Panc1 (cell line): ENCODE data around the gene PDE9A. TPM values are rescaled to one million over a fixed set of nuclear protein-coding genes. Genes with fewer than 3 reads are reported as not detected.

Source experiments
- ATAC-seq: fragments of 200-7000 bp; cut with Tn5 transposase; 2 replicates; pipeline ENCODE4 v1.9.1; 2020; ENCODE audit warnings: mild to moderate bottlenecking, moderate library complexity
- BruUV-seq: library from RNA; stranded (reverse); fragments of 400-500 nt; replicated peaks from 2 replicates; lab custom pipeline; 2021; lab: Mats Ljungman, UMichigan
- CTCF ChIA-PET: fragments of 300-600 bp; sonication (Branson Sonifier 250); formaldehyde crosslinking; loops from one replicate; lab custom pipeline; 2022; ENCODE audit warnings: antibody characterized with exemption; lab: Charles Lee
- POLR2A ChIA-PET: fragments of 300-600 bp; sonication (Branson Sonifier 250); formaldehyde crosslinking; loops from one replicate; lab custom pipeline; 2022; ENCODE audit warnings: antibody characterized with exemption; lab: Charles Lee
- DNase-seq: peaks from one replicate; pipeline ENCODE4 v3.0.0-alpha.2; 2010; ENCODE audit warnings: low read depth, low spot score
- H3K27ac ChIP-seq: 2 replicates; pipeline ENCODE4 v1.5.1; 2011; ENCODE audit warnings: mild to moderate bottlenecking, low read length, inconsistent platforms
- H3K27me3 ChIP-seq: fragments of 200-500 bp; sonication (Bioruptor generic); 2 replicates; pipeline ENCODE4 v1.6.0; 2014; ENCODE audit warnings: low read length, inconsistent platforms; ENCODE audit not compliant: control insufficient read depth, insufficient read depth
- H3K36me3 ChIP-seq: fragments of 200-500 bp; sonication (Bioruptor generic); 2 replicates; pipeline ENCODE4 v1.5.1; 2014; ENCODE audit warnings: inconsistent platforms, mild to moderate bottlenecking, low read length, moderate library complexity; ENCODE audit not compliant: control insufficient read depth, insufficient read depth
- H3K4me1 ChIP-seq: 2 replicates; pipeline ENCODE4 v1.5.1; 2011; ENCODE audit warnings: inconsistent platforms, mild to moderate bottlenecking, low read length, moderate library complexity; ENCODE audit not compliant: control insufficient read depth, insufficient read depth
- H3K4me3 ChIP-seq, 2 experiments: 2 replicates each; pipeline ENCODE4 v1.5.1; 2011 to 2012; ENCODE audit warnings: low read depth in 2 of 2, low read length in 2 of 2, mild to moderate bottlenecking in 2 of 2, inconsistent platforms in 1 of 2, moderate library complexity in 1 of 2
- H3K9me3 ChIP-seq: fragments of 200-500 bp; sonication (Bioruptor generic); 2 replicates; pipeline ENCODE4 v1.5.1; 2014; ENCODE audit warnings: low read depth, mild to moderate bottlenecking, inconsistent platforms, low read length, moderate library complexity; ENCODE audit not compliant: control insufficient read depth, insufficient read depth
- POLR2AphosphoS5 ChIP-seq: IDR thresholded peaks from 2 replicates; pipeline ENCODE4 v1.6.1; 2012; ENCODE audit warnings: mild to moderate bottlenecking, low read depth, low read length, moderate library complexity
- SIN3A ChIP-seq: IDR thresholded peaks from 2 replicates; pipeline ENCODE4 v1.6.1; 2012; ENCODE audit warnings: low read depth, mild to moderate bottlenecking, low read length, moderate library complexity, borderline replicate concordance; ENCODE audit not compliant: insufficient read depth
- TCF7L2 ChIP-seq: IDR thresholded peaks from 2 replicates; pipeline ENCODE4 v1.6.1; 2011; ENCODE audit warnings: mild to moderate bottlenecking, low read depth, low read length, inconsistent platforms
- in situ Hi-C: cut with HindIII; loops from 2 replicates; pipeline ENCODE4 v1.10.0; 2016; ENCODE audit warnings: low sequenced_read_pairs, low pct_unique_long_range_greater_than_20kb
- intact Hi-C: fragments of 100-400 bp; cut with micrococcal nuclease; formaldehyde crosslinking; loops from one replicate; pipeline ENCODE4 v1.10.0; 2022; ENCODE audit not compliant: unreplicated experiment
- total RNA-seq: library from RNA; stranded (reverse); gene quantifications from one replicate; pipeline ENCODE4 v1.2.1, GENCODE V29; 2021; ENCODE audit not compliant: unreplicated experiment
- TF ChIP-seq, protein P1 (sequence below), 2 experiments: IDR thresholded peaks; 2 replicates each; pipeline ENCODE4 v1.6.1; 2011 to 2012; ENCODE audit warnings: low read depth in 2 of 2, control low read depth in 1 of 2, low read length in 1 of 2, mild to moderate bottlenecking in 1 of 2, moderate library complexity in 1 of 2; ENCODE audit not compliant: insufficient read depth in 1 of 2
- TF ChIP-seq, protein P2 (sequence below): fragments of 450-650 bp; IDR thresholded peaks from 2 replicates; pipeline ENCODE4 v1.5.1; 2017; ENCODE audit warnings: mild to moderate bottlenecking

Gene PDE9A
- total RNA-seq, 1 experiment from 2014 or later, result 0.72 TPM

DNA sequence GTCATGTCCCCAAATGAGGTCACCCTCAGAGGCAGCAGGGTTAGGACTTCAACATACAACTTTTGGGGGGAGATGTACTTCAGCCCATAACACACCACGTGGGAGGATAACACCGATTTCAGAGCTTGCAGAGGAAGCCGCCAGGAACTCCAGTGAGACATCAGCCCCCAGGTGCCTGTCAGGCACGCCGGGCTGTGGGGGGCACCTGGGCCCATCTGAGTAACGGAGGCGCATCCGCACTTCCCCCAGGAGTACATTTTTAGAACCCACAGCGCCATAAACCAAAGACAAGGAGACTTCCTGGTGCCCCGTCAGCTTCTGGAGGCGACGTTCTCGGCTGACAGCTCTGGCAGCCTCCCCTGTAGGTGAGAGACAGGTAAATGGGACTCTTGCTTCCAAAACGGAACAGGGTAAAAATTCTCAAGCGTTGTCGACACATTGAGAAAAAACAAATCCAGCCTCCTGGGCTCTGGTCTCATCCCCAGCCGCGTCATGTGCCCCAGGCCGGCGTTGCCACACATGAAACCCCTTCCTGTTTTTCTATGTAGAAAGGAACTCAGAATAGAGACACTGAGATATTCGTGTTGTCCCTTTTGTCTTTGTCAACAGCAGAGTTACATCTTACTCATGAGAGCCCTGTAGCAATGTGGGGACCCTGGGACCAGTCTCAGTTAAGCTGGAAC lies 93.3 kb downstream of the PDE9A start:
- ChIA-PET POLR2A (no interaction called here), CTCF (no interaction called here)
- Histone ChIP-seq H3K9me3 (no peaks in the 10 kb centered on the region), H3K27ac (no peak overlapping the region), H3K36me3 (no peaks in the 10 kb centered on the region), H3K4me3 (no peak overlapping the region), H3K27me3 (no peaks in the 10 kb centered on the region), H3K4me1 (no peaks in the 10 kb centered on the region)
- ATAC-seq (no peak), DNase-seq (no peak)
- BruUV-seq, result no TSS peak
- in situ Hi-C loops (no loop called here), intact Hi-C loops (no loop called here)
- TF ChIP-seq, protein P1, sequence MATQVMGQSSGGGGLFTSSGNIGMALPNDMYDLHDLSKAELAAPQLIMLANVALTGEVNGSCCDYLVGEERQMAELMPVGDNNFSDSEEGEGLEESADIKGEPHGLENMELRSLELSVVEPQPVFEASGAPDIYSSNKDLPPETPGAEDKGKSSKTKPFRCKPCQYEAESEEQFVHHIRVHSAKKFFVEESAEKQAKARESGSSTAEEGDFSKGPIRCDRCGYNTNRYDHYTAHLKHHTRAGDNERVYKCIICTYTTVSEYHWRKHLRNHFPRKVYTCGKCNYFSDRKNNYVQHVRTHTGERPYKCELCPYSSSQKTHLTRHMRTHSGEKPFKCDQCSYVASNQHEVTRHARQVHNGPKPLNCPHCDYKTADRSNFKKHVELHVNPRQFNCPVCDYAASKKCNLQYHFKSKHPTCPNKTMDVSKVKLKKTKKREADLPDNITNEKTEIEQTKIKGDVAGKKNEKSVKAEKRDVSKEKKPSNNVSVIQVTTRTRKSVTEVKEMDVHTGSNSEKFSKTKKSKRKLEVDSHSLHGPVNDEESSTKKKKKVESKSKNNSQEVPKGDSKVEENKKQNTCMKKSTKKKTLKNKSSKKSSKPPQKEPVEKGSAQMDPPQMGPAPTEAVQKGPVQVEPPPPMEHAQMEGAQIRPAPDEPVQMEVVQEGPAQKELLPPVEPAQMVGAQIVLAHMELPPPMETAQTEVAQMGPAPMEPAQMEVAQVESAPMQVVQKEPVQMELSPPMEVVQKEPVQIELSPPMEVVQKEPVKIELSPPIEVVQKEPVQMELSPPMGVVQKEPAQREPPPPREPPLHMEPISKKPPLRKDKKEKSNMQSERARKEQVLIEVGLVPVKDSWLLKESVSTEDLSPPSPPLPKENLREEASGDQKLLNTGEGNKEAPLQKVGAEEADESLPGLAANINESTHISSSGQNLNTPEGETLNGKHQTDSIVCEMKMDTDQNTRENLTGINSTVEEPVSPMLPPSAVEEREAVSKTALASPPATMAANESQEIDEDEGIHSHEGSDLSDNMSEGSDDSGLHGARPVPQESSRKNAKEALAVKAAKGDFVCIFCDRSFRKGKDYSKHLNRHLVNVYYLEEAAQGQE (IDR thresholded peaks at IDR 0.05; ENCODE audit: insufficient read depth in 1 of 2, low read depth in 2 of 2, low read length in 1 of 2), result no peak
- TF ChIP-seq, protein P2, sequence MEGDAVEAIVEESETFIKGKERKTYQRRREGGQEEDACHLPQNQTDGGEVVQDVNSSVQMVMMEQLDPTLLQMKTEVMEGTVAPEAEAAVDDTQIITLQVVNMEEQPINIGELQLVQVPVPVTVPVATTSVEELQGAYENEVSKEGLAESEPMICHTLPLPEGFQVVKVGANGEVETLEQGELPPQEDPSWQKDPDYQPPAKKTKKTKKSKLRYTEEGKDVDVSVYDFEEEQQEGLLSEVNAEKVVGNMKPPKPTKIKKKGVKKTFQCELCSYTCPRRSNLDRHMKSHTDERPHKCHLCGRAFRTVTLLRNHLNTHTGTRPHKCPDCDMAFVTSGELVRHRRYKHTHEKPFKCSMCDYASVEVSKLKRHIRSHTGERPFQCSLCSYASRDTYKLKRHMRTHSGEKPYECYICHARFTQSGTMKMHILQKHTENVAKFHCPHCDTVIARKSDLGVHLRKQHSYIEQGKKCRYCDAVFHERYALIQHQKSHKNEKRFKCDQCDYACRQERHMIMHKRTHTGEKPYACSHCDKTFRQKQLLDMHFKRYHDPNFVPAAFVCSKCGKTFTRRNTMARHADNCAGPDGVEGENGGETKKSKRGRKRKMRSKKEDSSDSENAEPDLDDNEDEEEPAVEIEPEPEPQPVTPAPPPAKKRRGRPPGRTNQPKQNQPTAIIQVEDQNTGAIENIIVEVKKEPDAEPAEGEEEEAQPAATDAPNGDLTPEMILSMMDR, result no peak
- no peak for TF ChIP-seq SIN3A
- TF ChIP-seq TCF7L2, result no peak
- no peak for TF ChIP-seq POLR2AphosphoS5

DNA sequence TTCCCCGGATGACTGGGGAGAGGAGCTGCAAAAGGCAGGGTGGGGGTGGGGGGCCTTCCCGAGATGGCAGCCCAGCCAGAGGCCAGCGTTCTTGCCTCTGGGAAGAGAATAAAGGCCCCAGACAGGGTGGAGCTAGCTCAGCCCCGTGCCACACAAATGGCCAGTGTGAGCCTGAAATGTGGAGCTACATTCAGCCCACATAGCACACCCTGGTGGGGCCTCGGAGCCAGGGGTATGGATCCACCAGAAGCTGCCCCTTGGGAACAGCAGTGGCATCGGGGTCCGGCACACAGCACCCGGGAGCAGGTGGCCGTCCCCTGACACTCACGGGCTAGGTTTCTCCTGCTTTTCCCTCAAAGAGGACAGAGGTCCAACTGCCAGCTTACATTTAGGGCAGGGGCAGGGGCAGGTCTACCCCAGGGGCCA lies 93.9 kb downstream of the PDE9A start:
- intact Hi-C loops, result no loop called here
- BruUV-seq, result no TSS peak
- CTCF ChIA-PET, result no interaction called here

More for the DNA sequence above, 93.9 kb downstream of the PDE9A start:
- no peak for ATAC-seq
- no peaks in the 10 kb centered on the region for H3K4me1 ChIP-seq
- no peaks in the 10 kb centered on the region for H3K36me3 ChIP-seq
- no peaks in the 10 kb centered on the region for H3K27me3 ChIP-seq
- no peaks in the 10 kb centered on the region for H3K9me3 ChIP-seq
- in situ Hi-C loops, result no loop called here
- POLR2A ChIA-PET, result no interaction called here
- TF ChIP-seq POLR2AphosphoS5 (no peak), SIN3A (no peak), TCF7L2 (no peak)
- TF ChIP-seq, protein P1 (IDR thresholded peaks at IDR 0.05; ENCODE audit: insufficient read depth in 1 of 2, low read depth in 2 of 2, low read length in 1 of 2), result no peak
- TF ChIP-seq, protein P2, result no peak
- DNase-seq, result no peak
- no peak overlapping the region for H3K27ac ChIP-seq
- H3K4me3 ChIP-seq, result no peak overlapping the region
